Measurements from ENCODE around the gene STXBP5. TPM values are rescaled to one million over a fixed set of nuclear protein-coding genes. Genes with fewer than 3 reads are reported as not detected.

The STXBP5 gene
- total and polyA plus RNA-seq, 2 of the 4 experiments (the other 2 are of a cell fraction) = 13.2 to 46.4 TPM

GRCh38 chr6:147176795-147177194 lies 27.4 kb upstream of the STXBP5 start:
- no peak for TF ChIP-seq NFE2L2 (IDR thresholded peaks at IDR 0.05; ENCODE audit: low read depth, low read length)
- TF ChIP-seq RCOR1 (IDR thresholded peaks at IDR 0.05; ENCODE audit: insufficient replicate concordance, low read length) = no peak
- no peak for TF ChIP-seq FOS (IDR thresholded peaks at IDR 0.05; ENCODE audit: low read depth, low read length)
- no peak for TF ChIP-seq MXI1 (IDR thresholded peaks at IDR 0.05; ENCODE audit: borderline replicate concordance, low read depth, low read length)
- no peak for TF ChIP-seq CTCF (conservative IDR thresholded peaks at IDR 0.05; ENCODE audit: low read depth, low read length)
- TF ChIP-seq MAFK (IDR thresholded peaks at IDR 0.05; ENCODE audit: low read depth, low read length) = no peak
- no peak for TF ChIP-seq MAZ (IDR thresholded peaks at IDR 0.05; ENCODE audit: borderline replicate concordance, low read depth, low read length)
- TF ChIP-seq SMC3 (IDR thresholded peaks at IDR 0.05; ENCODE audit: low read depth, low read length) = no peak
- no peak for TF ChIP-seq USF2 (IDR thresholded peaks at IDR 0.05; ENCODE audit: low read depth, low read length)
- no peak for TF ChIP-seq RFX5 (IDR thresholded peaks at IDR 0.05; ENCODE audit: low read depth, low read length)
- TF ChIP-seq, protein P1, sequence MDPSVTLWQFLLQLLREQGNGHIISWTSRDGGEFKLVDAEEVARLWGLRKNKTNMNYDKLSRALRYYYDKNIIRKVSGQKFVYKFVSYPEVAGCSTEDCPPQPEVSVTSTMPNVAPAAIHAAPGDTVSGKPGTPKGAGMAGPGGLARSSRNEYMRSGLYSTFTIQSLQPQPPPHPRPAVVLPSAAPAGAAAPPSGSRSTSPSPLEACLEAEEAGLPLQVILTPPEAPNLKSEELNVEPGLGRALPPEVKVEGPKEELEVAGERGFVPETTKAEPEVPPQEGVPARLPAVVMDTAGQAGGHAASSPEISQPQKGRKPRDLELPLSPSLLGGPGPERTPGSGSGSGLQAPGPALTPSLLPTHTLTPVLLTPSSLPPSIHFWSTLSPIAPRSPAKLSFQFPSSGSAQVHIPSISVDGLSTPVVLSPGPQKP (IDR thresholded peaks at IDR 0.05; ENCODE audit: borderline replicate concordance, low read depth, low read length) = no peak
- no peak for TF ChIP-seq POLR2A (IDR thresholded peaks at IDR 0.05; ENCODE audit: low read depth, low read length)
- TF ChIP-seq CHD1 (IDR thresholded peaks at IDR 0.05; ENCODE audit: low read depth, low read length) = no peak
- no peak for TF ChIP-seq BHLHE40 (IDR thresholded peaks at IDR 0.05; ENCODE audit: low read depth, low read length)
- no peak for TF ChIP-seq RAD21 (IDR thresholded peaks at IDR 0.05; ENCODE audit: low read length)
- TF ChIP-seq CEBPB (IDR thresholded peaks at IDR 0.05; ENCODE audit: low read depth, low read length) = no peak
- ATAC-seq (ENCODE audit: low read depth) (no peak), DNase-seq (no peak)
- Histone ChIP-seq H3K36me3 (ENCODE audit: control insufficient read depth, insufficient read depth, low read length) (no peaks in the 10 kb centered on the region), H4K8ac (ENCODE audit: low read depth in 2 of 2, low read length in 2 of 2) (peak overlapping the region in 1 of 2 experiments; percentile 2; a peak in 1 of 4 replicates), H2BK5ac (ENCODE audit: low read depth, low read length, poor library complexity, severe bottlenecking) (no peak overlapping the region), H2BK120ac (ENCODE audit: low read depth, low read length) (no peak overlapping the region), H3K23ac (ENCODE audit: low read depth, low read length) (no peak overlapping the region), H3K27ac (ENCODE audit: insufficient read depth, low read length) (no peak overlapping the region), H3K79me1 (ENCODE audit: low read depth in 1 of 2, low read length in 2 of 2) (no peaks in the 10 kb centered on the region), H2AK9ac (replicated peaks; ENCODE audit: low read depth, low read length, poor library complexity) (no peak overlapping the region), H3K4ac (ENCODE audit: low read depth, low read length) (no peak overlapping the region), H2AFZ (replicated peaks; ENCODE audit: low read length, poor library complexity) (no peak overlapping the region), H3K9me3 (ENCODE audit: control insufficient read depth, insufficient read depth, low read length) (no peaks in the 10 kb centered on the region), H3K4me2 (ENCODE audit: low read depth, low read length) (no peak overlapping the region), H3K27me3 (ENCODE audit: control insufficient read depth, insufficient read depth, low read length) (no peaks in the 10 kb centered on the region), H4K91ac (ENCODE audit: insufficient read depth, low read depth, low read length) (no peak overlapping the region), H3K14ac (replicated peaks; ENCODE audit: low read depth, low read length) (no peak overlapping the region), H4K20me1 (ENCODE audit: insufficient read depth, low read length) (no peaks in the 10 kb centered on the region), H3K4me1 (ENCODE audit: control insufficient read depth, insufficient read depth, low read length) (no peaks in the 10 kb centered on the region), H3K9me1 (ENCODE audit: insufficient read depth, low read length) (no peaks in the 10 kb centered on the region), H3K18ac (ENCODE audit: low read depth, low read length) (no peak overlapping the region), H3K9ac (ENCODE audit: low read depth, low read length) (no peak overlapping the region), H2BK20ac (ENCODE audit: low read depth, low read length) (no peak overlapping the region), H2BK15ac (ENCODE audit: low read depth, low read length) (no peak overlapping the region), H3K4me3 (ENCODE audit: insufficient read depth, low read depth, low read length) (no peak overlapping the region), H4K5ac (ENCODE audit: low read depth, low read length) (no peak overlapping the region), H3K56ac (ENCODE audit: extremely low read depth, insufficient read depth, low read length) (no peak overlapping the region), H2AK5ac (ENCODE audit: low read depth, low read length) (no peak overlapping the region)
- intact Hi-C loops (cut with micrococcal nuclease) = no loop called here
- ChIA-PET POLR2A (ENCODE audit: unreplicated experiment) (no interaction called here), CTCF (no interaction called here)
- dilution Hi-C loops (cut with HindIII; ENCODE audit: low sequenced_read_pairs, unreplicated experiment) = no loop called here
- BruUV-seq (replicated peaks) = no TSS peak
- WGBS, 2 experiments (ENCODE audit: extremely low coverage in 2 of 2, insufficient read length in 1 of 2) = no CpG with 5 or more reads among the region's 1 CpG
- in situ Hi-C loops (cut with MboI; ENCODE audit: low sequenced_read_pairs) = no loop called here

All from IMR-90 (cell line).